Ishikawa (cell line): ENCODE measurements around the gene DEK.
A peak's percentile ranks its signal among the peaks of the same experiment; 100 is the strongest.

Source experiments
- CEBPB ChIP-seq: IDR thresholded peaks from 2 replicates; pipeline ENCODE4 v1.6.1; 2012
- CREB1 ChIP-seq: IDR thresholded peaks from 2 replicates; pipeline ENCODE4 v1.6.1; 2012; ENCODE audit warnings: low read depth
- EGR1 ChIP-seq: IDR thresholded peaks from 2 replicates; pipeline ENCODE4 v1.6.1; 2012
- EP300 ChIP-seq: IDR thresholded peaks from 2 replicates; pipeline ENCODE4 v1.6.1; 2012; ENCODE audit warnings: borderline replicate concordance
- FOXM1 ChIP-seq: IDR thresholded peaks from 2 replicates; pipeline ENCODE4 v1.6.1; 2012; ENCODE audit warnings: low read depth, borderline replicate concordance
- NFIC ChIP-seq: IDR thresholded peaks from 2 replicates; pipeline ENCODE4 v1.6.1; 2012
- RAD21 ChIP-seq: IDR thresholded peaks from 2 replicates; pipeline ENCODE4 v1.6.1; 2012; ENCODE audit warnings: low read depth
- TAF1 ChIP-seq: IDR thresholded peaks from 2 replicates; pipeline ENCODE4 v1.6.1; 2012; ENCODE audit warnings: low read depth, mild to moderate bottlenecking
- TCF12 ChIP-seq: IDR thresholded peaks from 2 replicates; pipeline ENCODE4 v1.6.1; 2012; ENCODE audit warnings: low read depth
- TEAD4 ChIP-seq: IDR thresholded peaks from 2 replicates; pipeline ENCODE4 v1.6.1; 2012
- USF1 ChIP-seq: IDR thresholded peaks from 2 replicates; pipeline ENCODE4 v1.6.1; 2012
- YY1 ChIP-seq: IDR thresholded peaks from 2 replicates; pipeline ENCODE4 v1.6.1; 2012; ENCODE audit warnings: low read depth
- ZBTB7A ChIP-seq: IDR thresholded peaks from 2 replicates; pipeline ENCODE4 v1.6.1; 2012; ENCODE audit warnings: low read depth
- TF ChIP-seq, protein P1 (sequence below): IDR thresholded peaks from 2 replicates; pipeline ENCODE4 v1.6.1; 2012
- TF ChIP-seq, protein P2 (sequence below): IDR thresholded peaks from 2 replicates; pipeline ENCODE4 v1.6.1; 2012; ENCODE audit warnings: low read depth, mild to moderate bottlenecking

The DEK gene

GRCh38 chr6:18263418-18264218 lies 712 bp downstream of the DEK start:
- TF ChIP-seq YY1 (0 out of 2 replicates have a peak, but pooled peaks have one; percentile 13), TEAD4 (no peak)

DNA sequence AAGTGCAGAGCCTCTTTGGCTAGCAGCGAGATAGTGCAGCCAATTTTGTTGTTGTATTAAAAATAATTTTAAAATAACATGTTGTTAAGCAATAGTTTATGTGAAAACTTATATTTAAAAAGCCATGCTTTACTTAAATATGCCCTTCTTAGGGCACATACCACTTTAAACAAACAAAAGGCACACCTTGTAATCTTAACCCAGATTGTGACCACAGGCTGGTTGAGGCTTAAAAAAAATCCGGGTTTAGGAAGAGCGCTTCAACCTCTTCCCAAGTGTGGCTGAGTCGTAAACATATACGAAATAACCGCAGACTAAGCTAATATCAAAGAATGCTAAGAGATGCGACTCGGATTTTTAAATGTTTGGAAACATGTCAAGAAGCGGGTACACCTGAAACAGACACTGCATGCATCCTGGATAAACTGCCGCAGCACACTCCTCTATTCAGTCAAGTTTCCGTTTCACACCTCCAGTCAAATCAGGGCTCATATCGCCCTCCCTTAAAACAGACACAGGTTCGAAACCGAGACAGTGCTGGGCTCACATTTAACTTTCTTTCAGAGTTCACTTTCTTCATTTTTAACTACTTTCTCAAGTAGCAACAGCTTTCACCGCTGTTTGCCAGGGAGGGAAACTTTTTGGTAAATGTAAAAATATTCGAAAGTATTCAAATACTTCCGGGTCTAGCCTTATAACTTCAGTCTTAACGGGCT lies 1.5 kb downstream of the DEK start:
- TF ChIP-seq YY1 (no peak), ZBTB7A (no peak), CEBPB (no peak), TAF1 (no peak), RAD21 (no peak), TEAD4 (no peak), NFIC (no peak), TCF12 (no peak), FOXM1 (no peak), CREB1 (no peak), USF1 (no peak), EP300 (no peak)
- TF ChIP-seq, protein P1, sequence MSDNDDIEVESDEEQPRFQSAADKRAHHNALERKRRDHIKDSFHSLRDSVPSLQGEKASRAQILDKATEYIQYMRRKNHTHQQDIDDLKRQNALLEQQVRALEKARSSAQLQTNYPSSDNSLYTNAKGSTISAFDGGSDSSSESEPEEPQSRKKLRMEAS = no peak; the same call in 1 of the 2 replicates
- TF ChIP-seq, protein P2, sequence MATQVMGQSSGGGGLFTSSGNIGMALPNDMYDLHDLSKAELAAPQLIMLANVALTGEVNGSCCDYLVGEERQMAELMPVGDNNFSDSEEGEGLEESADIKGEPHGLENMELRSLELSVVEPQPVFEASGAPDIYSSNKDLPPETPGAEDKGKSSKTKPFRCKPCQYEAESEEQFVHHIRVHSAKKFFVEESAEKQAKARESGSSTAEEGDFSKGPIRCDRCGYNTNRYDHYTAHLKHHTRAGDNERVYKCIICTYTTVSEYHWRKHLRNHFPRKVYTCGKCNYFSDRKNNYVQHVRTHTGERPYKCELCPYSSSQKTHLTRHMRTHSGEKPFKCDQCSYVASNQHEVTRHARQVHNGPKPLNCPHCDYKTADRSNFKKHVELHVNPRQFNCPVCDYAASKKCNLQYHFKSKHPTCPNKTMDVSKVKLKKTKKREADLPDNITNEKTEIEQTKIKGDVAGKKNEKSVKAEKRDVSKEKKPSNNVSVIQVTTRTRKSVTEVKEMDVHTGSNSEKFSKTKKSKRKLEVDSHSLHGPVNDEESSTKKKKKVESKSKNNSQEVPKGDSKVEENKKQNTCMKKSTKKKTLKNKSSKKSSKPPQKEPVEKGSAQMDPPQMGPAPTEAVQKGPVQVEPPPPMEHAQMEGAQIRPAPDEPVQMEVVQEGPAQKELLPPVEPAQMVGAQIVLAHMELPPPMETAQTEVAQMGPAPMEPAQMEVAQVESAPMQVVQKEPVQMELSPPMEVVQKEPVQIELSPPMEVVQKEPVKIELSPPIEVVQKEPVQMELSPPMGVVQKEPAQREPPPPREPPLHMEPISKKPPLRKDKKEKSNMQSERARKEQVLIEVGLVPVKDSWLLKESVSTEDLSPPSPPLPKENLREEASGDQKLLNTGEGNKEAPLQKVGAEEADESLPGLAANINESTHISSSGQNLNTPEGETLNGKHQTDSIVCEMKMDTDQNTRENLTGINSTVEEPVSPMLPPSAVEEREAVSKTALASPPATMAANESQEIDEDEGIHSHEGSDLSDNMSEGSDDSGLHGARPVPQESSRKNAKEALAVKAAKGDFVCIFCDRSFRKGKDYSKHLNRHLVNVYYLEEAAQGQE = no peak

GRCh38 chr6:18261877-18262276 lies 2.5 kb downstream of the DEK start:
- no peak for TF ChIP-seq FOXM1
- no peak for TF ChIP-seq TEAD4
- TF ChIP-seq, protein P1 = no peak
- no peak for TF ChIP-seq RAD21
- TF ChIP-seq CEBPB = no peak
- no peak for TF ChIP-seq TAF1
- no peak for TF ChIP-seq EGR1
- TF ChIP-seq USF1 = no peak

- no peak for TF ChIP-seq CEBPB
- TF ChIP-seq FOXM1 = no peak
- TF ChIP-seq EP300 = no peak
- TF ChIP-seq, protein P1 = no peak
- no peak for TF ChIP-seq CREB1
- no peak for TF ChIP-seq ZBTB7A
- TF ChIP-seq NFIC = no peak
Observed at GRCh38 chr6:18260448-18261106, 3.8 kb downstream of the DEK start.

GRCh38 chr6:18259675-18260447 lies 4.5 kb downstream of the DEK start:
- no peak for TF ChIP-seq TCF12
- no peak for TF ChIP-seq RAD21
- no peak for TF ChIP-seq CREB1
- TF ChIP-seq ZBTB7A = no peak
- no peak for TF ChIP-seq USF1
- no peak for TF ChIP-seq EP300
- no peak for TF ChIP-seq FOXM1
- TF ChIP-seq EGR1 = no peak
- no peak for TF ChIP-seq CEBPB
- TF ChIP-seq, protein P1 = no peak
- no peak for TF ChIP-seq TAF1
- TF ChIP-seq TEAD4 = no peak
- TF ChIP-seq, protein P2 = no peak
- TF ChIP-seq YY1 = no peak
- TF ChIP-seq NFIC = no peak
